ENCODE measurements around the gene BPGM.

DNA sequence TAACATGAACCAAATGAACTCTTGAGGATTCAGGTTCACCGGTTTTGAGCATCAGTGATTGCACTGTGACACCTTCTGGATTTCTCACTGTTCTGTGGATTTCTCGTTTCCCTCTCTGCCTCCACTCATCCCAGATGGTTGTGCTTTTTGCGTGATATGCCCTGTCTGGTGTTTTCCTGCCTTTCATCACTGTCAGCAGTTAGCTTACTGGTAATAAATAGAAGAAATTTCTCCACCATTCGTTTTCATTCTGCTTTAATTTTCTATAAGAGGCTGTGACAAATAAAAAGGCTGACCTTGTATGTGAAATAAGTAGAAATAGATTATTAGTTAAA, 16.2 kb downstream of the BPGM start:
- TF ChIP-seq, protein P1, sequence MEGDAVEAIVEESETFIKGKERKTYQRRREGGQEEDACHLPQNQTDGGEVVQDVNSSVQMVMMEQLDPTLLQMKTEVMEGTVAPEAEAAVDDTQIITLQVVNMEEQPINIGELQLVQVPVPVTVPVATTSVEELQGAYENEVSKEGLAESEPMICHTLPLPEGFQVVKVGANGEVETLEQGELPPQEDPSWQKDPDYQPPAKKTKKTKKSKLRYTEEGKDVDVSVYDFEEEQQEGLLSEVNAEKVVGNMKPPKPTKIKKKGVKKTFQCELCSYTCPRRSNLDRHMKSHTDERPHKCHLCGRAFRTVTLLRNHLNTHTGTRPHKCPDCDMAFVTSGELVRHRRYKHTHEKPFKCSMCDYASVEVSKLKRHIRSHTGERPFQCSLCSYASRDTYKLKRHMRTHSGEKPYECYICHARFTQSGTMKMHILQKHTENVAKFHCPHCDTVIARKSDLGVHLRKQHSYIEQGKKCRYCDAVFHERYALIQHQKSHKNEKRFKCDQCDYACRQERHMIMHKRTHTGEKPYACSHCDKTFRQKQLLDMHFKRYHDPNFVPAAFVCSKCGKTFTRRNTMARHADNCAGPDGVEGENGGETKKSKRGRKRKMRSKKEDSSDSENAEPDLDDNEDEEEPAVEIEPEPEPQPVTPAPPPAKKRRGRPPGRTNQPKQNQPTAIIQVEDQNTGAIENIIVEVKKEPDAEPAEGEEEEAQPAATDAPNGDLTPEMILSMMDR (IDR thresholded peaks at IDR 0.05): no peak
- no peak for TF ChIP-seq POLR2A (IDR thresholded peaks at IDR 0.05)

Data from heart left ventricle (tissue), 13 donors.